Activated naive CD8-positive, alpha-beta T cell treated with anti-CD3 and anti-CD28 coated beads, Interleukin-2, amount 50 U/mL, for 24 hours (primary cell): ENCODE measurements around the gene PRDM16.

Experiments used
- ATAC-seq: fragments of 150-1000 bp; cut with Tn5 transposase; one replicate; pipeline ENCODE4 v1.10.0; 2021
- DNase-seq: peaks from one replicate; pipeline ENCODE4 v3.0.0; 2021
- H3K27ac Mint-ChIP-seq: one replicate; pipeline ENCODE4 v1.8.0; 2021; ENCODE audit warnings: mild to moderate bottlenecking, mixed read lengths
- H3K27me3 Mint-ChIP-seq: one replicate; pipeline ENCODE4 v1.8.0; 2021; ENCODE audit warnings: mixed read lengths
- H3K36me3 Mint-ChIP-seq: one replicate; pipeline ENCODE4 v1.8.0; 2021; ENCODE audit warnings: low read depth, mixed read lengths
- H3K4me1 Mint-ChIP-seq: one replicate; pipeline ENCODE4 v1.8.0; 2021; ENCODE audit warnings: mixed read lengths
- H3K4me3 Mint-ChIP-seq: one replicate; pipeline ENCODE4 v1.8.0; 2021; ENCODE audit warnings: mild to moderate bottlenecking, moderate library complexity, mixed read lengths
- H3K9me3 Mint-ChIP-seq: one replicate; pipeline ENCODE4 v1.8.0; 2021; ENCODE audit warnings: mixed read lengths

The PRDM16 gene

DNA sequence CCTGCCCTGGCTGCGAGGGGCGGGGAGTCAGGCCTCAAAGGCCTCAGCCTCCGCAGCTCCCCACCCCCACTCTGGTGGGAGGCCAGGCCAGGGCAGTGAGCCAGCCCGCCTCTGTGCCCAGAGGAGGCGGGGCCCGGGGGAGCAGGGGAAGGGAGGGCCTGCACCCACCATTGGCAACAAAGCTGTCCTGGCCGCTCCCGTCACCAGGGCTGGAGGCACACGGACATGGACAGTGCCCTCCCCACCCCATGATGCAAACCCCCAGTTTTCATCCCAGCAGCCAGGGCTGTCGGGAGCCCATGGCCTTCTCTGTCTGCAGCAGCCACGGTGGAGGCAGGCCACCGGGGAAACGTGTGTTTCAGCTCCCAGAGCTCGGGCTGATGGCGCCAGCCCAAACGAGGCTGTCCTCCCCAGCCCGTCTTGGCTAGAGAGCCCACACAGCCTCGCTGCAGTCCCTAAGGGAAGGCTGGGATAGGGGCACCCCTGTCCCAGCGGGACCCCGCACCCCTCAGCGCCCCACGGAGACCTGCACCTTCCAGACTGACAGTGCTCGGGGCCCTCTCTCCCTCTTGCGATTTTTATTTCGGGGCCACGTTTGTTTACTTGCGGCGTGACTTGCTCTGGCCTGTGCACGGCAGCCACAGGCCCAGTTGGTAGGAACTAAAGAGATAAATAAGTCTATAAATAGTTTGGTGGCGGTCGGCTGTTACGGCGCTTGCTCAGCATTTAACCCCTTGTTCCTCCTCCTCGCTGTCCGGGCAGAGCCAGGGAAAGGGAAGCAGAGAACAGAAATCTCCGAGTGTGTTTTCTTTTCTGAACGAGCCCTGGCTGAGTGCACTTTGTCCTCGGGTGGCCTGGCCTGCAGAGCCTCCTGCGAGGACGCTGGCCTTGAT lies 101.8 kb downstream of the PRDM16 start:
- H3K27me3 Mint-ChIP-seq = peaks cover 30% of the 10 kb centered on the region
- H3K4me1 Mint-ChIP-seq = no peaks in the 10 kb centered on the region
- DNase-seq (no peak), ATAC-seq (no peak)
- H3K9me3 Mint-ChIP-seq = no peaks in the 10 kb centered on the region
- no peak overlapping the region for H3K4me3 Mint-ChIP-seq
- no peaks in the 10 kb centered on the region for H3K36me3 Mint-ChIP-seq
- no peak overlapping the region for H3K27ac Mint-ChIP-seq

DNA sequence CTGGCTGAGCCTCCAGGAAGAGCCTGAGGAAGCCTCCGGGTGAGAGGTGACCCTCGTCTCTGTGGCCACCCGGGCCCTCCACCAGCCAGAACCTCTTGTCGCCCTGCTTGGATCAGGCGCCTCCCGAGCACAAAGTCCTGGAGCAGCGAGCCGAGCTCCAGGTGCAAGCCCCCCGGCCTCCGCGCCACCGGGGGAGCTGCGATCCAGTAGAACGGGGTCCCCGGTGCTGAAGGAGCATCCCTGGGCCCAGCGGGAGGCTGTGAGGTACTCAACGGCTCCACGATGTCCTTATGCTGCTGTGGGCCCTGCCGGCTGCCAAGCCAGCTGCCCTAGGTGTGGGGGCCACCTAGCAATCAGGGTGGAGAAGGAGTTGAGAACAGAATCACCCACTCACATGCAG lies 102.8 kb downstream of the PRDM16 start:
- no peak overlapping the region for H3K27ac Mint-ChIP-seq
- ATAC-seq = no peak

DNA sequence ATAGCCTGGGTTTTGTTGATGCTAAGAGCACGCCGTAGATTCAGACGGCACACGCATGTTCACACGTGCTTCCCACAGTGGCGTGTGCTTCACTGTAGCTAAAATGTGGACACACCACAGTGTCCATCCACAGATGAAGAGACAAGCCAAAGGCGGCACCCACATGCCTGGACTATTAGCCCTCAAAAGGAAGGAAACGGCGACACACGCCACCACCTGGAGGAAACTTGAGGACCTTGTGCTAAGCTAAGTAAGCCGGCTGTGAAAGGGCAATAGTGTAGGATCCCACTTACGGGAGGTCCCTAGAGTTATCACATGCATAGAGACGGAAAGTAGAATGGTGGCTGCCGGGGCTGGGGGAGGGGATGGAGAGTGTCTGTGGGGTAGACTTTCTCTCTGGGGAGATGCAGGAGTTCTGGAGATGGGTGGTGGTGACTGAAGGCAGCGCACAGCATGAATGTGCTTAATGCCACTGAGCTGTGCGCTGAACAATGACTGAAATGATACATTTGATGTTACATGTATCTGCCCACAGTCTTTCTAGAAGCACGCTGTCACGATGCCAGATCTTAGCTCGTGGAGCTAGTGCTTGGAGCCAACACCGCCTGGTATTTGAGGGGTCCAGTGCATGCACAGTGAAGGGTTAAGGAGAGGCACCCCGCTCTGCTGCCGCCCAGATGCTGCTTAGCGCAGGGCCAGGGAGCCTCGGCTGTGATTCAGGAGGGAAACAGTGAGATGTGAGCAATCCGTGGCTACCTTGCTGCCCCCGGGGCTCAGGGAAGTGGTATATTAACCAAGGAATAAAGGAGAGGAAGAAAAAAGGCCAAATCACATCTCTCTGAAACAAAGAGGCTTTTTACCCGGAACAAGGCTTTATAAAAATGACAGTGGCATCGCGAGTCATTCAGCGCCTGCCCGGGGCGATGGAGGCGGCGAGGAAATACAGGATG lies 103.7 kb downstream of the PRDM16 start:
- no peaks in the 10 kb centered on the region for H3K36me3 Mint-ChIP-seq
- no peaks in the 10 kb centered on the region for H3K9me3 Mint-ChIP-seq
- DNase-seq (no peak), ATAC-seq (no peak)
- no peak overlapping the region for H3K4me3 Mint-ChIP-seq
- H3K4me1 Mint-ChIP-seq = no peaks in the 10 kb centered on the region
- peaks cover 30% of the 10 kb centered on the region for H3K27me3 Mint-ChIP-seq
- no peak overlapping the region for H3K27ac Mint-ChIP-seq

More for the DNA sequence above, 102.8 kb downstream of the PRDM16 start:
- no peak for DNase-seq
- Mint-ChIP-seq H3K9me3 (no peaks in the 10 kb centered on the region), H3K27me3 (peaks cover 30% of the 10 kb centered on the region), H3K4me1 (no peaks in the 10 kb centered on the region), H3K36me3 (no peaks in the 10 kb centered on the region), H3K4me3 (no peak overlapping the region)

DNA sequence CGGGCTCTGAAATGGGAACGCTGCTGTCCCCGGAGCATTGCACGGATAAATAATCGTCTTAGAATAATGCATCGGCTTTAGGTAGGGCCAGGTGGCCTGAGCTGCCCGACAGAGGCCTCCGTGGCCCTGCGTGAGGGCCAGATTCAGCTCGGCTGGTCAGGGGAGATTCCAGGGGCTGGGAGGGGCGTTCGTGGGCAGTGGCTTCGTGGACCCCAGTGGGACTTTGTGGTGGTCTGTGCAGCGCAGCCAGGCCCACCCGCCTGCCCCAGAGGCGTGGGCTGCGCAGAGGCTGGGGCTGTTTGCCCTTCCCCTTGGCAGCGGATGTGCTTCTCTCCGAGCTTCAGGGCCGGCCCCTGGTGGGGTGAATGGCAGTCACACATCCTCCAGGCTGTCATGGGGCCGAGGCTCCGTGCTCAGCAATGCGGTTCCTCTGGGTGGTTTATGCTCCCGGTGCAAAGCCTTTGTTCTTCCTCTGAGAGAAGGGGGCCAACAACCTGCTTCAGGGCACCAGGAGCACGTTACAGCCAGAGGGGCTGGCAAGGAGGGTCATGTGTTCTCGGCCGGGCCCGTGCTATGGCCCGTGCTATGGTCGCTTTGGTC lies 104.5 kb downstream of the PRDM16 start:
- Mint-ChIP-seq H3K4me1 (no peaks in the 10 kb centered on the region), H3K36me3 (no peaks in the 10 kb centered on the region), H3K27me3 (peaks cover 30% of the 10 kb centered on the region), H3K9me3 (no peaks in the 10 kb centered on the region), H3K27ac (no peak overlapping the region), H3K4me3 (no peak overlapping the region)
- no peak for ATAC-seq
- no peak for DNase-seq

DNA sequence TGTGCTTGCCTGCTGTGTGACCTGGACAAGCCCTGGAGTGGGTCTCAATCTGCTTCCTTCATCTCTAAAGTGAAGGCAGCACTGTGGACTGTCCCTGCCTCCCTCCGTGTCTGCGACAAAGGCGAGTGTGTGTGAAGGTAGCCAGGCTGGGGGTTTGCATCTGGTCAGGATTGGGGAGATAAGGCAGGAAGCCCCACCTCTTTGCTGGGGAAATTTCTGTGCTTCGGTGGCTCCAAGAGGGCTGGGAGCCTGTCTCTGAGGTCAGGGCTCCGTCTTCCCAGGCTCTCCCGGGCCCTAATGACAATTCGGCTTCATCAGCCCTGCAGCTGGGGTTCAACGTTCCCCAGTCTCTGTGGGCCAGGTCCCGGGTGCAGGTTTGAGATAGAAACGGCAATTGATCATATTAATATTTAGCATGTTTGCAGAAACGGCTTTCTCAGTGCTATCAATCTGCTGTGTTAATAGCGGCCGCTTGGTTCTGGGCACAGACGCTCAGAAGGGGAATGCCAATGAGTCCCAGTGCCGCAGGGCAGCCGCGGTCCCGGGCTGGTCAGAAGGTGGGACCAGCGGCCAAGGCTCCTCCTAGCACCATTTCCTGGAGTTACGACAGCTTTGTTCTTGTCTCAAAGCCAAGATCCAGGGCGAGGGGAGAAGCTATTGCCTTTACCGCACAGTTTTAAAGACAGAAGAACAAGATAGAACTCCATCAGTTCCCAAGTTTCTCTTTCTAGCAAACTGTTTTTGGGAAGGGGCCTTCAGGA lies 105.7 kb downstream of the PRDM16 start:
- ATAC-seq (no peak), DNase-seq (no peak)
- Mint-ChIP-seq H3K27me3 (peaks cover 30% of the 10 kb centered on the region), H3K27ac (no peak overlapping the region), H3K9me3 (no peaks in the 10 kb centered on the region), H3K4me3 (no peak overlapping the region), H3K36me3 (no peaks in the 10 kb centered on the region), H3K4me1 (no peaks in the 10 kb centered on the region)

DNA sequence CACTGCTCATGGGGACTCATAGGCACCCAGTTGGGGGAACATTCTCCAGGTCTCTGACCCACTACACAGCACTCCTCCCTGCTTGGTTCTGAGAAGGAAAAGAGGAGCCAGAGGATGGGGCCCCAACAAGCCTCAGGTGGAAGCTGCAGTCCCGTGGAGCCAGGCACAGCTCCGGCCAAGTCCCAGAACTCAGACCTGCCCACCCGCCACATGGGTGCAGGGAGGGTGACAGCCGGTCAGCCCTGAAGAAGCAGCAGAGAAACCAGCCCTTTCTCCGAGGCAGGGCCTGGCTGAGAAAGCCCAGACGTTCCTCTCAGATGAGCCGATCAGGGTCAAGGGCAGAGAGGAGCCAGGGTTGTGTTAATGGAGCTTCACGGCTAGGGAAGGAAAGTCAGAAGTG lies 106.5 kb downstream of the PRDM16 start:
- no peaks in the 10 kb centered on the region for H3K4me1 Mint-ChIP-seq
- no peak for ATAC-seq
- no peak overlapping the region for H3K4me3 Mint-ChIP-seq
- peaks cover 30% of the 10 kb centered on the region for H3K27me3 Mint-ChIP-seq
- no peaks in the 10 kb centered on the region for H3K9me3 Mint-ChIP-seq
- no peaks in the 10 kb centered on the region for H3K36me3 Mint-ChIP-seq
- DNase-seq = no peak
- H3K27ac Mint-ChIP-seq = no peak overlapping the region

DNA sequence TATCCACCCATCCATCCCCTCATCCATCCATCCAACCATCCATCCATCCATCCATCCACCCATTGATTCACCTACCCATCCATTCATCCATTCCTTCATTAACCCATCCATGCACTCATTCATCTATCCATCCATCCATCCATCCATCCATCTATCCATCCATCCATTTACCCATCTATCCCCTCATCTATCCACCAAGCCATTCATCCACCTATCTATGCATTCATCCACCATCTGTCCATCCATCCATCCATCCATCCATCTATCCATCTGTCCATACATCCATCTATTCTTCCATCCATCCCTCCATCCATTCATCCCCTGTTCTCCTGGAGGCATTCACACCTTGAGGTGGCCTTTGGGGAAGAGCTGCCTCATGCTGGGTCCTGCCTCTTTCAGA lies 107.0 kb downstream of the PRDM16 start:
- Mint-ChIP-seq H3K27me3 (peaks cover 29% of the 10 kb centered on the region), H3K4me1 (no peaks in the 10 kb centered on the region), H3K27ac (no peak overlapping the region), H3K36me3 (no peaks in the 10 kb centered on the region), H3K9me3 (no peaks in the 10 kb centered on the region), H3K4me3 (no peak overlapping the region)
- no peak for DNase-seq
- ATAC-seq = no peak

DNA sequence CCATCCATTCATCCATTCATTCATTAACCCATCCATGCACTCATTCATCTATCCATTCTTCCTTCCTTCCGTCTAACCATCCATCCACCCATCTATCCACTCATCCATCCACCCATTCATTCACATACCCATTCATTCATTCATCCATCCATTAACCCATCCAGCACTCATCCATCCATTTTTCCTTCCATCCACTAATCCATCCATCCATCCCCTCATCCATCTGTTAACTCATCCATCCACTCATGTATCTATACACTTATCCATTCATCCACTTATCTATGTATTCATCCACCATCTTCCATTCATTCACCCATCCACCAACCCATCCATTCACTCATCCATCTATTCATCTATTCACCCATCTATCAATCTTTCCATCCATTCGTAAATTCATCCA lies 107.8 kb downstream of the PRDM16 start:
- no peaks in the 10 kb centered on the region for H3K36me3 Mint-ChIP-seq
- no peaks in the 10 kb centered on the region for H3K9me3 Mint-ChIP-seq
- no peak for ATAC-seq
- DNase-seq = no peak
- no peak overlapping the region for H3K4me3 Mint-ChIP-seq
- H3K27ac Mint-ChIP-seq = no peak overlapping the region
- H3K4me1 Mint-ChIP-seq = no peaks in the 10 kb centered on the region
- peaks cover 27% of the 10 kb centered on the region for H3K27me3 Mint-ChIP-seq

DNA sequence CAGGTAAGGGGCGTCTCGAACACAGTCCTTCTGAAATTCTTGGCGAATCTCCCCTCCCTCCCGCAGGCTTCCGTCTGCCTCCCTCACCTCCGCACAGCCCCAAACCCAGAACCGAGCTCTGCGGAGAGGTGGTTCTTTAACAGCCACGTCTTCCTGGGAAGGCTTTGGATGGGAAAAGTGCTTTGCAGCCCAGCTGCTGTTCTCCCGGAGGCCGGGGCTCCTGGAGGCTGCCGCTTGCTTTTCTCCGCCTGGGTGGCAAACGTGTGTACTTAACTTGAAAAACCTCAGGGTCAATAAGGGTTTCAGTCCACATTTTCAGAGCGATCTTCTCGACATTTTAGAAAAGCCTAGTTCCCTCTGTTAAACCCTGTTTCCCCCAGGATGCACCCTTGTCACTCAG lies 109.3 kb downstream of the PRDM16 start:
- H3K27me3 Mint-ChIP-seq = peaks cover 17% of the 10 kb centered on the region
- no peaks in the 10 kb centered on the region for H3K4me1 Mint-ChIP-seq
- no peak for DNase-seq
- no peaks in the 10 kb centered on the region for H3K36me3 Mint-ChIP-seq
- no peak for ATAC-seq
- H3K9me3 Mint-ChIP-seq = no peaks in the 10 kb centered on the region
- no peak overlapping the region for H3K27ac Mint-ChIP-seq
- no peak overlapping the region for H3K4me3 Mint-ChIP-seq

DNA sequence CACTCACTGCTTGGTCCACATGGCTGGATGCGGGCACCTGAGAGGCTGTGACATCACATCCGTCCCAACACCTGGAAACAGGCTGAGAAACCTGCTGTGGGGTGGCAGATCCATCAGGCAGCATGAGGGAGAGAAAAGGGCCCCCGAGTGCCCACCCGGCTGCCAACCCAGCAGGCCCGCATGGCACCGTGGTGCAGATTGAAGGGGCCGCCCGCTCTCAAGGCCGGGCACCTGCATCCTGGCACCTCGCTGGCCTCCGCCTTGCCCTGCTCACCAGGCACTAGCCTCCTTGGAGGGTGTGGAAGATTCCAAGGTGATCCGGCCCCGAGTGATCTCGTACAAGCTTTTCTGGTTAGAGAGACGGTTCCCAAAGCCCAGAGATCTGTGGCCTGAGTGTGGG lies 110.5 kb downstream of the PRDM16 start:
- ATAC-seq (no peak), DNase-seq (no peak)
- no peaks in the 10 kb centered on the region for H3K4me1 Mint-ChIP-seq
- H3K4me3 Mint-ChIP-seq = no peak overlapping the region
- no peak overlapping the region for H3K27ac Mint-ChIP-seq
- no peaks in the 10 kb centered on the region for H3K36me3 Mint-ChIP-seq
- H3K9me3 Mint-ChIP-seq = no peaks in the 10 kb centered on the region
- H3K27me3 Mint-ChIP-seq = peaks cover 17% of the 10 kb centered on the region

DNA sequence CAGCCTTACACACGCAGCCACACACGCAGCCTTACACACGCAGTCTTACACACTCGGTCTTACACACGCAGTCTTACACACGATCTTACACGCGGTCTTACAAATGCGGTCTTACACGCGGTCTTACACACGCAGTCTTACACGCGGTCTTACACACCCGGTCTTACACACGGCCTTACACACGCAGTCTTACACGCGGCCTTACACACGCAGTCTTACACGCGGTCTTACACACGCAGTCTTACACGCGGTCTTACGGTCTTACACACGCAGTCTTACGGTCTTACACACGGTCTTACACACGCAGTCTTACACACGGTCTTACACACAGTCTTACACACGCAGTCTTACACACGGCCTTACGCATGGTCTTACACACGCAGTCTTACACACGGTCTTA lies 111.9 kb downstream of the PRDM16 start:
- H3K4me1 Mint-ChIP-seq = no peaks in the 10 kb centered on the region
- H3K36me3 Mint-ChIP-seq = no peaks in the 10 kb centered on the region
- H3K9me3 Mint-ChIP-seq = no peaks in the 10 kb centered on the region
- no peak overlapping the region for H3K4me3 Mint-ChIP-seq
- ATAC-seq (no peak), DNase-seq (no peak)
- H3K27me3 Mint-ChIP-seq = peaks cover 18% of the 10 kb centered on the region
- no peak overlapping the region for H3K27ac Mint-ChIP-seq

DNA sequence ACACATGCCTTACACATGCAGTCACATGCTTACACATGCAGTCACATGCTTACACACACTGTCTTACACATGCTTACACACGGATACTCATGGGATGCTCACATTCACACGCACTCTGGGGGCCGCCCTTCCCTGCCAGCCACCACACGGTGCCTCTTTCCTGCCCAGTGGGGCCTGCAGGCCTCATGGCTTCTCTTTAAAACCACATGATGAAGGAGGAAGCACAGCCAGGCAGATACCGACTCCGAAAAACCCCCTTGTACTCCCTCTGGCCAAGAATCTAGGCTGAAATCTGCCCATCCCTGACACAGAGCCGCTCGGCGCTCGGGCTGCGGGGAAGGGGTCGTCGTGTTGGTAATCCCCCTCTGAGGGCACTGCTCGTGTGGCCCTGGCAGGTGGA lies 113.0 kb downstream of the PRDM16 start:
- no peak for ATAC-seq

DNA sequence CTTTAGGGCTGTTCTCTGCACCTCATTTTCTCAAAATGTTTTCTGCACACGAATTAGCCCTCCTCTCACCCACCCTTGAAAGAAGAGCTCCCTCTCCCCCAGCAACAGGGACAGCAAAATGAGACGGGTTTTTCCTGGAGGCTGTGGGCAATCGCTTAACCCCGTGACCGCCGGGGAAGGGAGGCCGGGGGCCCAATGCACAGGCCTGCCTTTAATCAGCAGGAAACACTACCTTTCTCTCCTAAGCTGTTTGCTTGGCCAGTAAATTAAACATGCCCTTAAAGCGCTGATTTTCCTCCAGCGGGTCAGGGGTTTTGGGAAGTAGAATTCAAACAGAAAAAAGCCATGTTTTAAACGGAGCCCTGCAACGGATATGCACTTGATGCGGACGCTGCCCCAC lies 114.4 kb downstream of the PRDM16 start:
- H3K4me1 Mint-ChIP-seq = no peaks in the 10 kb centered on the region
- H3K36me3 Mint-ChIP-seq = no peaks in the 10 kb centered on the region
- no peaks in the 10 kb centered on the region for H3K9me3 Mint-ChIP-seq
- DNase-seq = no peak
- H3K27ac Mint-ChIP-seq = no peak overlapping the region
- H3K4me3 Mint-ChIP-seq = no peak overlapping the region
- peaks cover 25% of the 10 kb centered on the region for H3K27me3 Mint-ChIP-seq
- ATAC-seq = no peak

More for the DNA sequence above, 113.0 kb downstream of the PRDM16 start:
- Mint-ChIP-seq H3K36me3 (no peaks in the 10 kb centered on the region), H3K4me3 (no peak overlapping the region), H3K27ac (no peak overlapping the region), H3K27me3 (peaks cover 22% of the 10 kb centered on the region), H3K9me3 (no peaks in the 10 kb centered on the region), H3K4me1 (no peaks in the 10 kb centered on the region)
- DNase-seq = no peak

DNA sequence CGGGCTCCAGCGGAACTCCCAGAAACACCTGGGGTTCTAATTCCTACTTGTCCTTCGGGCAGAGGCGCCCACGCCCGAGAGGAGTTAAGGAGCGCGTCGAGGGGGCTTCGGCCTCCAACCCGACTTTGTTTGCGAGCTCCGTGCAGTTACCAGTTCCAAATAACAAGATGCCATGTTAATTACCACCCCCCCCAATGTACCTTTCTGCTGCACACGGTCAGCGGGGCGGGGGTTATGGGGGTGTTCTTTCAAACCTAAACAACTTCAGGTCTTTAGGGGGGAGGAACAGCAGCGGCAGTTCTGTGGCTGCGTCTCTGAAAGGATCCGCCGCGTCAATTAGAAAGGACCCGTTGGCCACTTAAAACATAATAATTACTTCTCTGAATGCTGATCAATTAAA lies 114.8 kb downstream of the PRDM16 start:
- no peak for DNase-seq
- no peak overlapping the region for H3K27ac Mint-ChIP-seq
- H3K4me3 Mint-ChIP-seq = no peak overlapping the region
- H3K4me1 Mint-ChIP-seq = no peaks in the 10 kb centered on the region
- peaks cover 25% of the 10 kb centered on the region for H3K27me3 Mint-ChIP-seq
- no peaks in the 10 kb centered on the region for H3K9me3 Mint-ChIP-seq
- ATAC-seq = no peak
- no peaks in the 10 kb centered on the region for H3K36me3 Mint-ChIP-seq
